K562 (cell line): ENCODE measurements around the gene DND1. TPM values are rescaled to one million over a fixed set of nuclear protein-coding genes. Genes with fewer than 3 reads are reported as not detected.
A peak's percentile ranks its signal among the peaks of the same experiment; 100 is the strongest.

ENCODE experiments used
- CBFA2T3 ChIP-seq: fragments of 450-650 bp; IDR thresholded peaks from 2 replicates; pipeline ENCODE4 v1.6.1; 2017
- CBX3 ChIP-seq, 2 experiments: IDR thresholded peaks; 1 replicate in 1 of 2; 2 replicates in 1 of 2; pipeline ENCODE4 v1.6.1; 2012; ENCODE audit warnings: inconsistent platforms in 2 of 2, low read length in 2 of 2, borderline replicate concordance in 1 of 2, control low read depth in 1 of 2
- ETV5 ChIP-seq: sonication (generic); formaldehyde crosslinking; IDR thresholded peaks from 2 replicates; pipeline ENCODE4 v1.4.0; 2020; ENCODE audit warnings: low read depth, mild to moderate bottlenecking, missing genetic modification reagents
- HMGN3 ChIP-seq: IDR thresholded peaks from 2 replicates; pipeline ENCODE4 v1.6.1; 2011; ENCODE audit warnings: borderline replicate concordance, low read depth, mild to moderate bottlenecking, mixed read lengths, low read length; ENCODE audit not compliant: insufficient read length; ENCODE audit errors: extremely low read depth
- KLF1 ChIP-seq: fragments of 450-650 bp; IDR thresholded peaks from 2 replicates; pipeline ENCODE4 v1.6.1; 2016; ENCODE audit warnings: missing genetic modification characterization, missing compliant biosample characterization
- MGA ChIP-seq: fragments of 450-650 bp; IDR thresholded peaks from 2 replicates; pipeline ENCODE4 v1.6.1; 2016; ENCODE audit warnings: mild to moderate bottlenecking, moderate library complexity
- RB1 ChIP-seq: fragments of 450-650 bp; IDR thresholded peaks from 2 replicates; pipeline ENCODE4 v1.6.1; 2017; ENCODE audit warnings: low read depth, mild to moderate bottlenecking
- ZNF57 ChIP-seq: fragments of 450-650 bp; formaldehyde crosslinking; IDR thresholded peaks from 2 replicates; pipeline ENCODE4 v1.4.0; 2020; ENCODE audit warnings: mild to moderate bottlenecking, moderate library complexity
- polyA plus RNA-seq, 8 experiments: library from polyadenylated mRNA; depleted of rRNA in 4 of 8; stranded (reverse) in 5 of 8; unstranded in 3 of 8; fragments of >200 nt; fragmentation: Nextera tagmentation in 2 of 8; fragmentation: Illumina TruSeq in 1 of 8; extraction: Ambion mirVana in 2 of 8; extraction: Trizol in 1 of 8; gene quantifications; 2 replicates each; pipeline versions ENCODE4 v1.2.1 to v1.2.3, GENCODE V29; 2011 to 2014; ENCODE audit warnings: inconsistent platforms in 1 of 8, missing spikeins in 1 of 8
- total RNA-seq, 7 experiments: library from RNA; depleted of rRNA in 6 of 7; stranded (reverse); fragments of >200 nt in 6 of 7; fragmentation: Illumina TruSeq in 2 of 7; extraction: Trizol in 2 of 7; gene quantifications; 2 replicates each; pipeline versions ENCODE4 v1.2.1 to v1.2.3, GENCODE V29; 2011 to 2021; ENCODE audit warnings: low replicate concordance in 1 of 7
- TF ChIP-seq, protein P1 (sequence below): fragments of 450-650 bp; formaldehyde crosslinking; IDR thresholded peaks from 2 replicates; pipeline ENCODE4 v1.4.0; 2022; ENCODE audit warnings: missing genetic modification characterization
- TF ChIP-seq, protein P2 (sequence below), 3 experiments: fragments of 200-800 bp in 1 of 3; sonication (Bioruptor generic) in 1 of 3; sonication (generic) in 1 of 3; formaldehyde crosslinking in 1 of 3; IDR thresholded peaks; 2 replicates each; pipeline versions ENCODE4 v1.6.1 to v1.8.0; 2016 to 2022; ENCODE audit warnings: mild to moderate bottlenecking in 2 of 3, missing compliant biosample characterization in 2 of 3, missing genetic modification characterization in 2 of 3, missing genetic modification reagents in 1 of 3

Gene DND1
- total and polyA plus RNA-seq, 9 of the 15 experiments (the other 6 are each of a cell fraction or from before 2014, with no cell fraction given) = 0.37 to 2.0 (median 0.90) TPM; not detected in 3

- TF ChIP-seq MGA (0 out of 2 replicates have a peak, but pooled peaks have one; percentile 23), ZNF57 (CRISPR knock-in tag) (peak; percentile 48; the same call in 1 of the 2 replicates), HMGN3 (peak; percentile 76), RB1 (no peak), CBX3 (IDR thresholded peaks at IDR 0.05; ENCODE audit: borderline replicate concordance in 1 of 2, low read length in 2 of 2) (peak in 1 of 2 experiments; percentile 77; a peak in 1 of 3 replicates), CBFA2T3 (peak; percentile 25; the same call in 1 of the 2 replicates), ETV5 (CRISPR knock-in tag) (peak; percentile 97), KLF1 (tag) (peak; percentile 64)
- TF ChIP-seq, protein P1, sequence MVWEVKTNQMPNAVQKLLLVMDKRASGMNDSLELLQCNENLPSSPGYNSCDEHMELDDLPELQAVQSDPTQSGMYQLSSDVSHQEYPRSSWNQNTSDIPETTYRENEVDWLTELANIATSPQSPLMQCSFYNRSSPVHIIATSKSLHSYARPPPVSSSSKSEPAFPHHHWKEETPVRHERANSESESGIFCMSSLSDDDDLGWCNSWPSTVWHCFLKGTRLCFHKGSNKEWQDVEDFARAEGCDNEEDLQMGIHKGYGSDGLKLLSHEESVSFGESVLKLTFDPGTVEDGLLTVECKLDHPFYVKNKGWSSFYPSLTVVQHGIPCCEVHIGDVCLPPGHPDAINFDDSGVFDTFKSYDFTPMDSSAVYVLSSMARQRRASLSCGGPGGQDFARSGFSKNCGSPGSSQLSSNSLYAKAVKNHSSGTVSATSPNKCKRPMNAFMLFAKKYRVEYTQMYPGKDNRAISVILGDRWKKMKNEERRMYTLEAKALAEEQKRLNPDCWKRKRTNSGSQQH (CRISPR knock-in tag) = 0 out of 2 replicates have a peak, but pooled peaks have one; percentile 42
- TF ChIP-seq, protein P2, sequence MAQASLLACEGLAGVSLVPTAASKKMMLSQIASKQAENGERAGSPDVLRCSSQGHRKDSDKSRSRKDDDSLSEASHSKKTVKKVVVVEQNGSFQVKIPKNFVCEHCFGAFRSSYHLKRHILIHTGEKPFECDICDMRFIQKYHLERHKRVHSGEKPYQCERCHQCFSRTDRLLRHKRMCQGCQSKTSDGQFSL (CRISPR knock-in tag; IDR thresholded peaks at IDR 0.05) = peak; percentile 52; the same call in 1 of the 2 replicates
- TF ChIP-seq, protein P2 (tag; IDR thresholded peaks at IDR 0.05) = no peak
These were observed 8.8 kb downstream of the DND1 start, which contains the start of gene WDR55 (continued) for GRCh38 chr5:140664359-140665119.
